HepG2 (cell line): ENCODE data around the gene ABHD2. TPM values are rescaled to one million over a fixed set of nuclear protein-coding genes. Genes with fewer than 3 reads are reported as not detected.

Experiments used
- ATAC-seq: fragments of 200-7000 bp; cut with Tn5 transposase; 3 replicates; pipeline ENCODE4 v1.9.1; 2020; ENCODE audit warnings: mild to moderate bottlenecking, moderate library complexity
- BruUV-seq: library from RNA; stranded (reverse); fragments of 400-500 nt; replicated peaks from 2 replicates; lab custom pipeline; 2021; lab: Mats Ljungman, UMichigan
- CTCF ChIA-PET: fragments of 300-600 bp; formaldehyde crosslinking; extraction: SDS; loops from one replicate; lab custom pipeline; 2021; ENCODE audit warnings: low total read pairs, inconsistent platforms, low intra/inter-chr PET ratio; lab: Yijun Ruan, JAX
- POLR2A ChIA-PET: fragments of 350-600 bp; sonication (Branson Sonifier 250); formaldehyde crosslinking; loops from one replicate; lab custom pipeline; 2020; ENCODE audit warnings: antibody characterized with exemption, inconsistent platforms; lab: Yijun Ruan, JAX
- DNase-seq: peaks from one replicate; pipeline ENCODE4 v3.0.0-alpha.2; 2015; ENCODE audit warnings: low spot score
- FAIRE-seq: peaks from 3 replicates; lab custom pipeline; 2011; peaks lifted over from hg19 to GRCh38; lab: Jason Lieb, UNC
- H2AFZ ChIP-seq: one replicate; pipeline ENCODE4 v1.6.1; 2011; ENCODE audit warnings: low read length, inconsistent platforms
- H3K27ac ChIP-seq: fragments of 300-600 bp; 3 replicates; pipeline ENCODE4 v1.8.0; 2011; ENCODE audit warnings: mixed run types, mild to moderate bottlenecking, mixed read lengths, low read length, inconsistent platforms; ENCODE audit not compliant: insufficient read depth; ENCODE audit errors: extremely low read length
- H3K27me3 ChIP-seq, 2 experiments: fragments of 200-600 bp in 1 of 2; 2 replicates in 1 of 2; 3 replicates in 1 of 2; pipeline versions ENCODE4 v1.6.0 to v1.8.0; 2011; ENCODE audit warnings: low read length in 2 of 2, mild to moderate bottlenecking in 2 of 2, moderate library complexity in 2 of 2, inconsistent platforms in 1 of 2; ENCODE audit not compliant: insufficient read depth in 2 of 2, control insufficient read depth in 1 of 2
- H3K36me3 ChIP-seq, 2 experiments: fragments of 200-600 bp in 1 of 2; replicated peaks in 1 of 2; 2 replicates in 1 of 2; 3 replicates in 1 of 2; pipeline versions ENCODE4 v1.5.1 to v1.8.0; 2011; ENCODE audit warnings: low read length in 2 of 2, inconsistent platforms in 1 of 2; ENCODE audit not compliant: insufficient read depth in 2 of 2, control insufficient read depth in 1 of 2
- H3K4me1 ChIP-seq: 2 replicates; pipeline ENCODE4 v1.5.1; 2012; ENCODE audit warnings: low read length, inconsistent platforms; ENCODE audit not compliant: insufficient read depth
- H3K4me2 ChIP-seq: 2 replicates; pipeline ENCODE4 v1.6.0; 2011; ENCODE audit warnings: low read depth, low read length, inconsistent platforms
- H3K4me3 ChIP-seq, 3 experiments: fragments of 200-600 bp in 1 of 3; sonication (generic), shearing (Covaris generic) in 1 of 3; replicated peaks in 1 of 3; 2 replicates each; pipeline ENCODE4 v1.5.1; 2011 to 2016; ENCODE audit warnings: low read length in 3 of 3, inconsistent platforms in 2 of 3, low read depth in 2 of 3, mild to moderate bottlenecking in 2 of 3, control low read depth in 1 of 3, mixed read lengths in 1 of 3; ENCODE audit not compliant: insufficient read depth in 1 of 3
- H3K79me2 ChIP-seq: one replicate; pipeline ENCODE4 v1.6.1; 2011; ENCODE audit warnings: low read length, inconsistent platforms; ENCODE audit not compliant: insufficient read depth
- H3K9ac ChIP-seq: 2 replicates; pipeline ENCODE4 v1.6.0; 2011; ENCODE audit warnings: mild to moderate bottlenecking, low read depth, low read length, inconsistent platforms; ENCODE audit not compliant: insufficient read depth
- H3K9me3 ChIP-seq: 2 replicates; pipeline ENCODE4 v1.5.1; 2012; ENCODE audit warnings: mild to moderate bottlenecking, low read length
- H4K20me1 ChIP-seq: 2 replicates; pipeline ENCODE4 v1.6.0; 2011; ENCODE audit warnings: inconsistent platforms, mild to moderate bottlenecking, low read length, moderate library complexity; ENCODE audit not compliant: insufficient read depth
- FOSL2 ChIP-seq: sonication (generic); formaldehyde crosslinking; IDR thresholded peaks from 2 replicates; pipeline ENCODE4 v1.4.0; 2020; ENCODE audit warnings: missing genetic modification reagents
- KDM5A ChIP-seq: fragments of 200-600 bp; sonication (generic); IDR thresholded peaks from 2 replicates; pipeline ENCODE4 v1.7.0; 2018; ENCODE audit warnings: antibody characterized with exemption, mild to moderate bottlenecking, low read length, borderline replicate concordance
- POGZ ChIP-seq: sonication (generic); formaldehyde crosslinking; IDR thresholded peaks from 2 replicates; pipeline ENCODE4 v1.4.0; 2020; ENCODE audit warnings: mild to moderate bottlenecking, missing genetic modification reagents
- SALL1 ChIP-seq: sonication (generic); formaldehyde crosslinking; IDR thresholded peaks from 2 replicates; pipeline ENCODE4 v1.8.0; 2022; ENCODE audit warnings: mild to moderate bottlenecking, missing genetic modification reagents
- ZNF616 ChIP-seq: sonication (generic); formaldehyde crosslinking; IDR thresholded peaks from 2 replicates; pipeline ENCODE4 v1.5.0; 2020; ENCODE audit warnings: low read depth, mild to moderate bottlenecking, missing genetic modification reagents
- ZNF674 ChIP-seq: sonication (generic); formaldehyde crosslinking; IDR thresholded peaks from 2 replicates; pipeline ENCODE4 v1.5.0; 2020; ENCODE audit warnings: low read depth, mild to moderate bottlenecking, missing genetic modification reagents
- ZNF773 ChIP-seq: sonication (generic); formaldehyde crosslinking; IDR thresholded peaks from 2 replicates; pipeline ENCODE4 v1.4.0; 2020; ENCODE audit warnings: missing genetic modification reagents, borderline replicate concordance
- ZZZ3 ChIP-seq: sonication (generic); formaldehyde crosslinking; IDR thresholded peaks from 2 replicates; pipeline ENCODE4 v1.4.0; 2020; ENCODE audit warnings: missing genetic modification reagents, mild to moderate bottlenecking, borderline replicate concordance
- WGBS: methylation state at CpG from one replicate; pipeline ENCODE4 v1.1.6; 2017; ENCODE audit warnings: low lambda C conversion rate; 5-methylcytosine and 5-hydroxymethylcytosine counted together
- in situ Hi-C: cut with HindIII; loops from 2 replicates; pipeline ENCODE4 v1.10.0; 2017; ENCODE audit warnings: low pct_unique_long_range_greater_than_20kb; ENCODE audit not compliant: extremely low pct_ligation_motif_present
- intact Hi-C: fragments of 100-400 bp; cut with micrococcal nuclease; formaldehyde crosslinking; loops from one replicate; pipeline ENCODE4 v1.10.0; 2022; ENCODE audit not compliant: unreplicated experiment
- polyA plus RNA-seq, 8 experiments: library from polyadenylated mRNA; depleted of rRNA in 3 of 8; stranded (reverse) in 7 of 8; unstranded in 1 of 8; fragments of >200 nt; fragmentation: Illumina TruSeq in 4 of 8; extraction: Trizol in 4 of 8; gene quantifications; 2 replicates each; pipeline versions ENCODE4 v1.2.1 to v1.2.3, GENCODE V29; 2011 to 2016; ENCODE audit warnings: low read depth in 4 of 8, missing spikeins in 1 of 8, mixed read lengths in 1 of 8; ENCODE audit not compliant: insufficient read depth in 1 of 8
- total RNA-seq, 5 experiments: library from RNA; depleted of rRNA; stranded (reverse); fragments of >200 nt; fragmentation: Illumina TruSeq; extraction: Trizol; gene quantifications; 2 replicates each; pipeline ENCODE4 v1.2.3, GENCODE V29; 2016; ENCODE audit warnings: low read depth in 1 of 5

Gene ABHD2
- total and polyA plus RNA-seq, 2 of the 13 experiments (the other 11 are each of a cell fraction or from before 2014, with no cell fraction given), result 14.8 to 22.4 TPM

GRCh38 chr15:89167267-89168176 lies 79.3 kb downstream of the ABHD2 start:
- intact Hi-C loops (no loop called here), in situ Hi-C loops (no loop called here)
- no peak for TF ChIP-seq POGZ (CRISPR knock-in tag)
- TF ChIP-seq KDM5A, result no peak
- TF ChIP-seq ZNF674 (CRISPR knock-in tag), result no peak
- no peak for TF ChIP-seq SALL1 (CRISPR knock-in tag)
- no peak for TF ChIP-seq ZNF616 (CRISPR knock-in tag)
- no peak for TF ChIP-seq ZZZ3
- TF ChIP-seq ZNF773 (CRISPR knock-in tag), result no peak
- peak; percentile 13; the same call in 1 of the 2 replicates for TF ChIP-seq FOSL2 (CRISPR knock-in tag)
- H2AFZ ChIP-seq, result no peak overlapping the region
- FAIRE-seq (no peak), DNase-seq (peak; percentile 10), ATAC-seq (no peak)
- peaks cover 67% of the 10 kb centered on the region for H3K4me1 ChIP-seq
- ChIA-PET POLR2A (interaction anchor here (1.6 to 2.1 kb wide), 2 partner anchors 39 to 79 kb away, joined by 5 to 6 read pairs; partner anchors contain the start of gene ABHD2), CTCF (interaction anchor here (0.5 kb wide), 1 partner anchor 110 kb away, joined by 4 read pairs; no protein-coding TSS in a partner anchor)
- no peak overlapping the region for H3K27ac ChIP-seq
- H4K20me1 ChIP-seq, result no peaks in the 10 kb centered on the region
- 89% methylated on average over 7 of the region's 7 CpGs for WGBS
- no peak overlapping the region for H3K4me2 ChIP-seq
- H3K9me3 ChIP-seq, result no peaks in the 10 kb centered on the region
- H3K4me3 ChIP-seq, result no peak overlapping the region
- H3K9ac ChIP-seq, result no peak overlapping the region
- peaks cover 0 to 6% of the 10 kb centered on the region in 2 experiments; a peak in 3 of 5 replicates for H3K36me3 ChIP-seq
- BruUV-seq, result no TSS peak
- H3K79me2 ChIP-seq, result no peaks in the 10 kb centered on the region
- H3K27me3 ChIP-seq, result no peaks in the 10 kb centered on the region
